GM12878 (cell line): Measurements from ENCODE around the gene STRC.
"Not testable (repeated sequence)": the region's sequence is repeated elsewhere in the genome, so short reads cannot be mapped to it uniquely, and the experiment has no call there.

Source experiments
- ASH2L ChIP-seq: fragments of 300-600, 200-600 bp; sonication (generic); IDR thresholded peaks from 2 replicates; pipeline ENCODE4 v1.6.1; 2017; ENCODE audit warnings: low read depth, mild to moderate bottlenecking, borderline replicate concordance
- ATF2 ChIP-seq: IDR thresholded peaks from 2 replicates; pipeline ENCODE4 v1.6.1; 2012; ENCODE audit warnings: low read length, inconsistent platforms
- CTCF ChIP-seq, 3 experiments: IDR thresholded peaks in 2 of 3; conservative IDR thresholded peaks in 1 of 3; 2 replicates each; pipeline ENCODE4 v1.5.1; 2011; ENCODE audit warnings: low read depth in 3 of 3, low read length in 3 of 3, mild to moderate bottlenecking in 3 of 3, control low read depth in 2 of 3, moderate library complexity in 2 of 3, inconsistent platforms in 1 of 3, mixed read lengths in 1 of 3; ENCODE audit not compliant: control insufficient read depth in 2 of 3, insufficient read depth in 1 of 3; ENCODE audit errors: extremely low read depth in 1 of 3
- JUND ChIP-seq: IDR thresholded peaks from 2 replicates; pipeline ENCODE4 v1.6.1; 2012; ENCODE audit warnings: low read depth, mild to moderate bottlenecking, low read length, improper control_type of control experiment, moderate library complexity
- PML ChIP-seq: IDR thresholded peaks from 2 replicates; pipeline ENCODE4 v1.6.1; 2012; ENCODE audit warnings: low read length, inconsistent platforms
- POLR2AphosphoS5 ChIP-seq: IDR thresholded peaks from 2 replicates; pipeline ENCODE4 v1.6.1; 2011; ENCODE audit warnings: mild to moderate bottlenecking, low read length, inconsistent platforms
- POU2F2 ChIP-seq: IDR thresholded peaks from 3 replicates; pipeline ENCODE4 v1.6.1; 2011; ENCODE audit warnings: low read depth, mild to moderate bottlenecking, low read length, borderline replicate concordance
- RAD21 ChIP-seq: IDR thresholded peaks from 2 replicates; pipeline ENCODE4 v1.6.1; 2011; ENCODE audit warnings: mild to moderate bottlenecking, low read depth, low read length, moderate library complexity; ENCODE audit not compliant: insufficient read depth
- RB1 ChIP-seq: fragments of 450-650 bp; formaldehyde crosslinking; IDR thresholded peaks from 2 replicates; pipeline ENCODE4 v1.6.1; 2017; ENCODE audit warnings: mild to moderate bottlenecking, borderline replicate concordance
- TAF1 ChIP-seq: IDR thresholded peaks from 2 replicates; pipeline ENCODE4 v1.6.1; 2011; ENCODE audit warnings: mild to moderate bottlenecking, low read depth, low read length, borderline replicate concordance

- TF ChIP-seq CTCF (IDR thresholded peaks at IDR 0.05 in 2 of 3, conservative IDR thresholded peaks at IDR 0.05 in 1 of 3; ENCODE audit: control insufficient read depth in 2 of 3, extremely low read depth in 1 of 3, insufficient read depth in 1 of 3, low read depth in 3 of 3, low read length in 3 of 3); ATF2; POLR2AphosphoS5; PML; TAF1; RAD21; POU2F2; ASH2L; RB1; JUND: not testable (repeated sequence)
Observed at GRCh38 chr15:43626937-43627336, 8.3 kb upstream of the STRC start.
